Bronchial epithelial cell (primary cell): ENCODE measurements around the gene PHLDA2. TPM values are rescaled to one million over a fixed set of nuclear protein-coding genes. Genes with fewer than 3 reads are reported as not detected.

Experiments used
- DNase-seq: peaks from one replicate; pipeline ENCODE4 v3.0.0-alpha.2; 2010; ENCODE audit warnings: low read depth
- FAIRE-seq: peaks from 2 replicates; lab custom pipeline; 2011; peaks lifted over from hg19 to GRCh38; lab: Jason Lieb, UNC
- H3K27me3 ChIP-seq: 2 replicates; pipeline ENCODE4 v1.5.1; 2011; ENCODE audit warnings: low read length; ENCODE audit not compliant: control insufficient read depth, insufficient read depth
- H3K36me3 ChIP-seq: 2 replicates; pipeline ENCODE4 v1.5.1; 2011; ENCODE audit warnings: low read length; ENCODE audit not compliant: control insufficient read depth, insufficient read depth
- H3K4me3 ChIP-seq: 2 replicates; pipeline ENCODE4 v1.5.1; 2011; ENCODE audit warnings: mild to moderate bottlenecking, low read depth, low read length, control low read depth
- total RNA-seq: library from RNA; depleted of rRNA; stranded (reverse); fragments of >200 nt; gene quantifications from 2 replicates; pipeline ENCODE4 v1.2.1, GENCODE V29; 2014
- TF ChIP-seq, protein P1 (sequence below): IDR thresholded peaks from 2 replicates; pipeline ENCODE4 v1.5.1; 2011; ENCODE audit warnings: mild to moderate bottlenecking, moderate library complexity, low read length, control low read depth, inconsistent platforms; ENCODE audit not compliant: insufficient read depth, severe bottlenecking

PHLDA2 gene
- total RNA-seq, 1 donor from 2014 or later = 5.0 TPM

DNA sequence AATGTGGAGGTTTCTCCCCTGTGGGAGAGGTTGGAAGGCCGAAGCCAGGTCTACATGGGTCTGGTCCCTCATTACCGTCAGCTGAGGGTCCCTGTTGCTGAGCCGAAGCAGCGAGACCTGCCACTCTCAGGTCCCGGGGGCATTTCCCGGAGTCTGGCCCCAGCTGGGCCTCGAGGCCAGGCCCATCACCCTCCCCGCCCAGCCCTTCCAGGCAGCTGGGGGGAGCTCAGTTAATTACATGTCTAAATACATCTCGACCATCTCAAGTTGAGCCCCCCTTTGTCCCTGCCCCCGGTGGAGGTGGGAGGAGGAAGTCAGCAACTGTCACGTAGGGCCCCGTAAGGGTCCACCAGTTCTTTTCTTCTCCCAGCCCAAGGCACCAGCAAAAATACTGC is 47.2 kb downstream of the PHLDA2 start:
- Histone ChIP-seq H3K36me3 (no peaks in the 10 kb centered on the region), H3K27me3 (peaks cover 2% of the 10 kb centered on the region), H3K4me3 (no peak overlapping the region)
- TF ChIP-seq, protein P1, sequence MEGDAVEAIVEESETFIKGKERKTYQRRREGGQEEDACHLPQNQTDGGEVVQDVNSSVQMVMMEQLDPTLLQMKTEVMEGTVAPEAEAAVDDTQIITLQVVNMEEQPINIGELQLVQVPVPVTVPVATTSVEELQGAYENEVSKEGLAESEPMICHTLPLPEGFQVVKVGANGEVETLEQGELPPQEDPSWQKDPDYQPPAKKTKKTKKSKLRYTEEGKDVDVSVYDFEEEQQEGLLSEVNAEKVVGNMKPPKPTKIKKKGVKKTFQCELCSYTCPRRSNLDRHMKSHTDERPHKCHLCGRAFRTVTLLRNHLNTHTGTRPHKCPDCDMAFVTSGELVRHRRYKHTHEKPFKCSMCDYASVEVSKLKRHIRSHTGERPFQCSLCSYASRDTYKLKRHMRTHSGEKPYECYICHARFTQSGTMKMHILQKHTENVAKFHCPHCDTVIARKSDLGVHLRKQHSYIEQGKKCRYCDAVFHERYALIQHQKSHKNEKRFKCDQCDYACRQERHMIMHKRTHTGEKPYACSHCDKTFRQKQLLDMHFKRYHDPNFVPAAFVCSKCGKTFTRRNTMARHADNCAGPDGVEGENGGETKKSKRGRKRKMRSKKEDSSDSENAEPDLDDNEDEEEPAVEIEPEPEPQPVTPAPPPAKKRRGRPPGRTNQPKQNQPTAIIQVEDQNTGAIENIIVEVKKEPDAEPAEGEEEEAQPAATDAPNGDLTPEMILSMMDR = no peak
- FAIRE-seq (no peak), DNase-seq (no peak)

DNA sequence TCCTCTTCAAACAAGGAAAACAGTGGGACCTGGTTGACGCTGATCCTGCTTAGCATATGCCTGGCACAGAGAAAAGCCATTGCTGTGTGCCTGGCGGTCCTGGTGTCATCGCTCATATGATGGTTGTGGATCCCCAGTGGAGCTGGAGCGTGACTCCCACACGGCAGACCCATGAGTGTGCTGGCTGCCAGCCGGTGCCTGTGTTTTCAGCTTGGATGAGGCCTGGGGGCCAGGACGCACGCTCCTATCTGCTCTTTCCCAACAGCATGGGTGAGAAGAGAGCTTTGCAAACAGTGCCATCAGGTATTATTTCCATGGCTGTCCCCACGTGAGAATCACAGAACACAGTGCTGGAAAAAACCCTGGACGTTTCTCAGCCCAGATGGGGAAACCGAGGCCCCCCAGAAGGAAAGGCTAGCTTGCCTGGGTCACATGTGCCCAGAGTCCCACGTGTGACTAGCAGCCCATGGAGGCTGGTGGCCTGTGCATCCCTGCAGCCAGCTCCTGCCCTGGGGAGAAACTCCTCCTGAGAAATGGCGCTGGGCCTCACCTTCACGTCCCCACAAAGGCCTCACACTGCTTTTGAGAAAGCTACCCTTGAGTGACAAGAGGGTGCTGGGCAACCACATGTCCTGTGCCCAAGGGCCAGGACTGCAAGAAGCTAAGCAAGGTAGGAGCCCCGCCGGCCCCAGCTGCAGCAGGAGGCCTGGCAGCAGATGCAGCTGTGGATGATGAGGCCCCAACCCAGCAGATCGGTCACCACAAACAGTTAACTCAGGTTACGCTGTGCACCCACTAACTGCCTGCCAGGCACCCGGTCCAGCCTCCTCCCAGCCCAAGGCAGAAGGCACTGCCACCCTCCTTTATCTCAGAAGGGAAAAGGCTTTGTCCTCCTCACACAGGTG is 47.9 kb downstream of the PHLDA2 start:
- DNase-seq = no peak
- TF ChIP-seq, protein P1 = no peak
- H3K4me3 ChIP-seq = no peak overlapping the region
- no peak for FAIRE-seq
- peaks cover 2% of the 10 kb centered on the region for H3K27me3 ChIP-seq
- H3K36me3 ChIP-seq = no peaks in the 10 kb centered on the region

DNA sequence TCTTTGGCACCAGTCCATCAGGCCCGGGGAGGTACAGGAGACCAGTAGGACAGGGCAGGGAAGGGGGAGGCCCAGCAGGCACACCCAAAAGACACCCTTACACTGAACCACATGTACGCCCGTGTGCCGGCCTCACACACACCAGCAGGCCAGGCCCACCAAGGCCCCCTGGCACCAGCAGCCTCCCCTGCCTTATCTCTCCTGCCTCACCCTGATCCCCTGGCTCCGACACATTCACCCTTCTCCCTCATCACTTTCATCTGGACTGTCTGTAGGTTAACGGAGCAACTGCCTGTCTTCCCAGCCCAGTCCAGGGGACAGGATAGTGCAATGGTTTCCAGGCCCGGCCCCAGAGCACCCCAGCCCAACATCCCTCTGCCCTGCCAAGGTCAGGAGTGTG is 48.6 kb downstream of the PHLDA2 start:
- Histone ChIP-seq H3K36me3 (no peaks in the 10 kb centered on the region), H3K4me3 (no peak overlapping the region), H3K27me3 (peaks cover 2% of the 10 kb centered on the region)
- TF ChIP-seq, protein P1 = no peak
- FAIRE-seq (no peak), DNase-seq (no peak)

DNA sequence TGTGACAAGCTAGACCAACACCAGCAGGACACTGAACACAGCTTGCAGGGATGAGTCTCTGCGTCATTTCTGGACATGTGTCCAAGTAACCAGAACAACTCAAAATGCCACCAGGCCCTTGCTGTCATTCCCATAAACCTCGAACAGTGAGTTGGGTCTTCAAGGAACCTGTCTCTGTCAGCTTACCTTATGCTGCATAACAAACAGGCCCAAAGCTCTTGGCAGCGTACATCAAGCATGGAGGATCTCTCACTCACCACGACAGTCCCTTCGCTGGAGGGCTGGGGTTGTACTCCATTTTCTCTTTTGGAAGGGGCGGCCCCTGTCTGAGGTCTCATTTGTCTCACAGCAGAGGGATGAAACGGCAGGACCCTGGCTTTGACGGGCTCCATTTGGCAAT is 50.4 kb downstream of the PHLDA2 start:
- no peak for DNase-seq
- no peaks in the 10 kb centered on the region for H3K36me3 ChIP-seq

More for the DNA sequence above, 50.4 kb downstream of the PHLDA2 start:
- no peak for FAIRE-seq
- Histone ChIP-seq H3K27me3 (peaks cover 2% of the 10 kb centered on the region), H3K4me3 (no peak overlapping the region)
- TF ChIP-seq, protein P1 = no peak

Other genes with a start within 250 kb of the PHLDA2 start
- 0.53 and 0.64 TPM in 2 replicates for gene KCNQ1OT1, start 229.4 kb downstream of the PHLDA2 start, total RNA-seq
- gene CDKN1C, start 43.6 kb downstream of the PHLDA2 start, total RNA-seq = 9.5 and 9.9 TPM in 2 replicates
- gene NAP1L4, start 62.9 kb upstream of the PHLDA2 start, total RNA-seq = 101 and 179 TPM in 2 replicates
- gene CARS1, start 128.0 kb upstream of the PHLDA2 start, total RNA-seq = 113 and 125 TPM in 2 replicates
- gene OSBPL5, start 235.9 kb upstream of the PHLDA2 start, total RNA-seq = 17.5 and 21.1 TPM in 2 replicates